Measurements from ENCODE around the gene MME. TPM values are rescaled to one million over a fixed set of nuclear protein-coding genes. Genes with fewer than 3 reads are reported as not detected.

Gene MME
- total RNA-seq, 1 donor from 2014 or later = 85.4 TPM

DNA sequence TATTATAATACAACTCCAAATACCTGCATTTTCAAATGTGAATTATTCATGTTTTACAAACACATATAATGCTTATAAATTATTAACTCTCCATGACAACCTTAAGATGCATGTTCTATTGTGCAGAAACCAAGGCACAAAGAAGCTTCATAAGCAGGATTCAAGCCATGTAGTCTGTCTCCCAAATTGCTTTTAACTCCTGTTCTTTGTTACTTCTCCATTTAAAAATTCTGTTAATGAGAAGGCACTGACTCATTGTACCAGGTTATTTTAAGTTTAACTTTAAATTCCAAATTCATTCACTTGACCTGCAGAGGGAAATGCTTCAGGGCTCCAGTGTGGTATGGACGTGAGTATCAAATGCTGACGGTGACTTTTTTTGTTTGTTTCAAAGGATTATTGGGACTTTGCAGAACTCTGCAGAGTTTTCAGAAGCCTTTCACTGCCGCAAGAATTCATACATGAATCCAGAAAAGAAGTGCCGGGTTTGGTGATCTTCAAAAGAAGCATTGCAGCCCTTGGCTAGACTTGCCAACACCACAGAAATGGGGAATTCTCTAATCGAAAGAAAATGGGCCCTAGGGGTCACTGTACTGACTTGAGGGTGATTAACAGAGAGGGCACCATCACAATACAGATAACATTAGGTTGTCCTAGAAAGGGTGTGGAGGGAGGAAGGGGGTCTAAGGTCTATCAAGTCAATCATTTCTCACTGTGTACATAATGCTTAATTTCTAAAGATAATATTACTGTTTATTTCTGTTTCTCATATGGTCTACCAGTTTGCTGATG is 100.0 kb downstream of the MME start:
- H3K9me3 ChIP-seq = no peaks in the 10 kb centered on the region
- ATAC-seq (no peak), DNase-seq (no peak)
- no peak overlapping the region for H3K27ac ChIP-seq
- TF ChIP-seq, protein P1, sequence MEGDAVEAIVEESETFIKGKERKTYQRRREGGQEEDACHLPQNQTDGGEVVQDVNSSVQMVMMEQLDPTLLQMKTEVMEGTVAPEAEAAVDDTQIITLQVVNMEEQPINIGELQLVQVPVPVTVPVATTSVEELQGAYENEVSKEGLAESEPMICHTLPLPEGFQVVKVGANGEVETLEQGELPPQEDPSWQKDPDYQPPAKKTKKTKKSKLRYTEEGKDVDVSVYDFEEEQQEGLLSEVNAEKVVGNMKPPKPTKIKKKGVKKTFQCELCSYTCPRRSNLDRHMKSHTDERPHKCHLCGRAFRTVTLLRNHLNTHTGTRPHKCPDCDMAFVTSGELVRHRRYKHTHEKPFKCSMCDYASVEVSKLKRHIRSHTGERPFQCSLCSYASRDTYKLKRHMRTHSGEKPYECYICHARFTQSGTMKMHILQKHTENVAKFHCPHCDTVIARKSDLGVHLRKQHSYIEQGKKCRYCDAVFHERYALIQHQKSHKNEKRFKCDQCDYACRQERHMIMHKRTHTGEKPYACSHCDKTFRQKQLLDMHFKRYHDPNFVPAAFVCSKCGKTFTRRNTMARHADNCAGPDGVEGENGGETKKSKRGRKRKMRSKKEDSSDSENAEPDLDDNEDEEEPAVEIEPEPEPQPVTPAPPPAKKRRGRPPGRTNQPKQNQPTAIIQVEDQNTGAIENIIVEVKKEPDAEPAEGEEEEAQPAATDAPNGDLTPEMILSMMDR (IDR thresholded peaks at IDR 0.05) = no peak
- H3K4me3 ChIP-seq = no peak overlapping the region
- intact Hi-C loops (cut with DNase I) = no loop called here
- H3K27me3 ChIP-seq (ENCODE audit: low read depth) = no peaks in the 10 kb centered on the region
- H3K36me3 ChIP-seq = no peaks in the 10 kb centered on the region
- no peaks in the 10 kb centered on the region for H3K4me1 ChIP-seq

- intact Hi-C loops (cut with DNase I) = no loop called here
- H3K27me3 ChIP-seq (ENCODE audit: low read depth) = no peaks in the 10 kb centered on the region
- no peak overlapping the region for H3K4me3 ChIP-seq
- no peaks in the 10 kb centered on the region for H3K9me3 ChIP-seq
- DNase-seq (no peak), ATAC-seq (no peak)
- TF ChIP-seq, protein P1 (IDR thresholded peaks at IDR 0.05) = no peak
- H3K27ac ChIP-seq = no peak overlapping the region
- H3K4me1 ChIP-seq = no peaks in the 10 kb centered on the region
- no peaks in the 10 kb centered on the region for H3K36me3 ChIP-seq
Measured at GRCh38 chr3:155182467-155182866, 102.3 kb downstream of the MME start.

DNA sequence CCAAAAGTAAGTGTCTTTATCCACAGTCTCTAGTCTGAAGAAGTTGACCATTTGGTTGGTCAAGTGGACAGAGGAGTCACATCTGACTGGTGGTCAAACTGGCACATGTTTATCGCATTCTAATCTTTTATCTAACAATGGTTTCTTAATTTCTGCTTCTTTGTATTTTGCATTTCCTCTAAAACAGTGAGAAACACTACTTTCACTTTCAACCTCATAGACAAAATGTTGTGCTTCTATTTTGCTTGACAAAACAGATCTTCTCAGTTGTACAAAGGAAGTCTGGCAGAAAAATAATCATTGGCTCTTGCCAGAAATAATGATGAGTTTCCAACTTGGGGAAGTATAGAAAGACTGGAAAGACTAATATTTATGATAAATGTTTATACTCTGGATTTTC is 103.9 kb downstream of the MME start:
- H3K4me1 ChIP-seq = no peaks in the 10 kb centered on the region
- no peak for DNase-seq
- ATAC-seq = no peak
- TF ChIP-seq, protein P1 (IDR thresholded peaks at IDR 0.05) = no peak
- intact Hi-C loops (cut with DNase I) = no loop called here
- H3K27ac ChIP-seq = no peak overlapping the region
- no peaks in the 10 kb centered on the region for H3K9me3 ChIP-seq
- no peak overlapping the region for H3K4me3 ChIP-seq
- H3K36me3 ChIP-seq = no peaks in the 10 kb centered on the region
- H3K27me3 ChIP-seq (ENCODE audit: low read depth) = no peaks in the 10 kb centered on the region

DNA sequence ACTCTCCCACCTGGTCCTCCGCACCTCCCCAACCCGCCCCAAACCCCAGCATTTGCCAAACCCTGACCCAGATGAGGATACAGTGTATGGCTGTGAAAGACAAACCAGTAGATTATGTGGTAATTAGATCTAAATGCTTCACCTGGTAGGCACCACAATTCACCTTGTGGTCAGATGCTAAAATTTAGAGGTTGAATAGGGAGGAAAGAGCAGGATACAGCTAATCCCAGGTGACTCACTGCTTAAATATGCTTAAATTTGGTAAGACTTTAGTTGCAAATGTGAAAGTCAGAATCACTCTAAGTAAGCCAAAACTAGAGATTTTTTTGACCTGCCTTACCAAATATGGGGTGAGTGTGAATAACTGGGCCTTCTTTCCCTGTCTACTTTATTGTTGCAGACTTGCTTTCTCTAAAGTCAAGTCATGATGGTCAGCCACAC is 105.5 kb downstream of the MME start:
- Histone ChIP-seq H3K36me3 (no peaks in the 10 kb centered on the region), H3K27me3 (ENCODE audit: low read depth) (no peaks in the 10 kb centered on the region), H3K9me3 (no peaks in the 10 kb centered on the region), H3K4me3 (no peak overlapping the region), H3K27ac (no peak overlapping the region), H3K4me1 (no peaks in the 10 kb centered on the region)
- ATAC-seq (no peak), DNase-seq (no peak)
- TF ChIP-seq, protein P1 (IDR thresholded peaks at IDR 0.05) = no peak
- intact Hi-C loops (cut with DNase I) = no loop called here

DNA sequence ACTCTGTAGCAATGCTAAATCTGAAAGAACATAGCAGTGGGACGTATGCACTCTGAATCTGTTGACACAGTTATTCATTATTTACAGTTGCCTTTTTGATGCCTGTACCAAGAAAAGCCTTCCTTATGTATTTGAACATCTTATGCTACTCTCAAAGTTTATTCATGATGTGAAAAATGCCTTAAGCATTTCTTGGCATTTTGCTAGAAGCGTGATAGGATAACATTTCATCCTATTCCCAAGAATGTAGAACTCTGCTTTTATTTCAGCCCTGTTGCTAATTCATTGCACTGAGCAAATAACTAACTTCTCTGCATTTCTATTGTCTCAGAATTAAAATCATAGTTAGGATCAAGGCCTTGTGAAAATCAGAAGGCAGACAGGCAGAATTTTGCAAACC is 107.9 kb downstream of the MME start:
- Histone ChIP-seq H3K4me1 (no peaks in the 10 kb centered on the region), H3K9me3 (no peaks in the 10 kb centered on the region), H3K36me3 (no peaks in the 10 kb centered on the region), H3K27me3 (ENCODE audit: low read depth) (no peaks in the 10 kb centered on the region), H3K27ac (no peak overlapping the region), H3K4me3 (no peak overlapping the region)
- ATAC-seq = no peak
- TF ChIP-seq, protein P1 (IDR thresholded peaks at IDR 0.05) = no peak
- intact Hi-C loops (cut with DNase I) = no loop called here
- DNase-seq = no peak

Data from lower lobe of right lung (tissue), 2 donors.